ENCODE data around the gene GNL2. TPM values are rescaled to one million over a fixed set of nuclear protein-coding genes. Genes with fewer than 3 reads are reported as not detected.

GNL2 gene
- total RNA-seq = 79.1 and 111 TPM in 2 replicates

DNA sequence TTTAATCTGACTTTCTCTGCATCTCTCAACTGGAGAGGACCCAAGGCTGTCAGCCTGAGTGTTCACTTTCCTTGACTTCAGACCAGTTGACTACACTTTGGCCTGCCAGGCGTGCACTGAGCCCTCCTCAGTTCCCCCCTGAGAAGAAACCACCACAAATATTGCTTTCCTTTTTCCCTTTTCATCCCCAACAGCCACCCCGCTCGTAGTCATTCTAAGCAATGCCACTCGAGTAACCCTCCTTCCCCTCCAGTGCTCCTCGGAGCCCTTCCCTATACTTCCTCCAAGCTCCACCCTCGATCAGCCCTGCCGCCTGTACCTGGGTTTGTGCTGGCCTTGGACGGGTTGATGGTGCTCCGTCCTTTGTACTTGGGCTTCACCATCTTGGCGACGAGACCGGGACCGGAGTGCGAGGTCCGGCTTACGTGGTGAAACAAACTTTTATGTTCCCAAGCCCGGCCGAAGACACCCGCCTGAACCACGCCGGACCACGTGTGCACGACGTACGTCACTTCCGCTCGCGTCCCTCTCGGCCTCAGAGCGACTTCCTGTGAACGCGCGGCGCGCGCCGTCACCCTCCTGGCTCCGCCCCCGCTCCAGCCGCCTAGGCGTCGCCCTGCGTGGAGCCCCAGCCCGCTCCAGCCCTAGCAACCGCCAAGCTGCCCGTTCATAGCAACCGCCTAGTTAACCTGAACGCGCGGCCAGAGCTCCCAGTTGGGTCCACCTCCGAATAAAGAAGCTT lies at the start of gene GNL2:
Gene GNL2 (minus strand): TSS at position 498 of the 742 bp plus-strand sequence. CDS start 115 bp downstream, at position 383.

DNA sequence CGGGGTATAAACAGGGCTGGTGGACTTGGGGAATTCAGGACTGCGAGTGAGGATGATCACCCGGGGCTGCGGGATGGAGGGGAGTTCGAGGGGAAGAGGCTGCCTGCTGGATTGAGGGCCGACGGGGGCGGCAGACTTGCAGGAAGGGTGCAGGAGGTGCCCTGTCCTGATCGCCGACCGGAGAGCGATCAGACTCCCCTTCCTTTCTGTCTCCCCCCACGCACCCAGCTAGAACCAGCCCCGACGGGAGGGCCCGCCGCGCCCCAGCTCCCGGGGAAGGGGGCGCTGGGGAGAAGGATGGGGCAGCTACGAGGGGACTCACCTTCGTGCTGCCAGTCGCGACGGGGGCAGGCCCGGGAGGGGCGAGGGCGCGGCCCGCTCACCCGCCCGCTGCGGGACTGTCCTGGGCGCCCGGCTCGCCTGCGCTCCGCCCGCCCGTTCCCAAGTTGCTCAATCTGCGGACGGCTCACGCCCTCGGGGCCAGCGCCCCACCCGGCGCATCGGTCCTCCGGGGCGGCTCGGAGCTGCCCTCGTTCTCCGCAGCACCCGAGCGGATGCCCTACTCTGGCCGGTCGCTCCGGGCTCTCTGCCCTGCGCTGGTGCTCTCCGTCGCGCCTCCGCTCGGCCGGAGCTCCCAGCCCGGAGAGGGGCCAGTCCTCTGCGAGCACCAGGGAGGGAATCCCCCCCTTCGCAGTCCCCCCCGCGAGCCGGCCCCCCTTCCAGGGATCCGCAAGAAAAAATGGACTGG lies 38.7 kb upstream of the GNL2 start, which contains the start of gene RSPO1:
Gene RSPO1 (minus strand): TSS at position 649 of the 748 bp plus-strand sequence. CDS start 5,231 bp downstream, outside the sequence.

DNA sequence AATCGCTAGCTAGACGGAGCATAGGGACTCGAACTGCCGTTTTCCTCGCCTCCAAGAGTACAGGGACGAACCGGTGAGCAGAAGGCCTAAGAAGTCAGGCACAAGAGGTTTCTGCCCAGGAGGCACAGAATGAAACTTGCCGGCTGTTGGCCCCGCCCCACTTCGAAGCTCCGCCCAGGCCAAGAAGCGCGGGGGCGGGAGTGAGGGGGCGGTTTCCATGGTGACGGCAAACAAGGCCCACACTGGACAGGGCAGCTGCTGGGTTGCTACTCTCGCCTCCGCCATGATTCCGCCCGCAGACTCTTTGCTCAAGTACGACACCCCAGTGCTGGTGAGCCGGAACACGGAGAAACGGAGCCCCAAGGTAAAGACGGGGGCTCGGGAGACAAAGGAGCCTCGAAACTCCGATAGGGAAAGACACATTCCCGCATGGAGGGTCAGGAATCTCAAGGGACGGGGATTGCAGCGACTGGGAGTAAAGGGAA lies 39.0 kb downstream of the GNL2 start, which contains the start of gene DNALI1:
Gene DNALI1 (plus strand): TSS at position 229 of the 485 bp plus-strand sequence. CDS start 55 bp downstream, at position 284.

DNA sequence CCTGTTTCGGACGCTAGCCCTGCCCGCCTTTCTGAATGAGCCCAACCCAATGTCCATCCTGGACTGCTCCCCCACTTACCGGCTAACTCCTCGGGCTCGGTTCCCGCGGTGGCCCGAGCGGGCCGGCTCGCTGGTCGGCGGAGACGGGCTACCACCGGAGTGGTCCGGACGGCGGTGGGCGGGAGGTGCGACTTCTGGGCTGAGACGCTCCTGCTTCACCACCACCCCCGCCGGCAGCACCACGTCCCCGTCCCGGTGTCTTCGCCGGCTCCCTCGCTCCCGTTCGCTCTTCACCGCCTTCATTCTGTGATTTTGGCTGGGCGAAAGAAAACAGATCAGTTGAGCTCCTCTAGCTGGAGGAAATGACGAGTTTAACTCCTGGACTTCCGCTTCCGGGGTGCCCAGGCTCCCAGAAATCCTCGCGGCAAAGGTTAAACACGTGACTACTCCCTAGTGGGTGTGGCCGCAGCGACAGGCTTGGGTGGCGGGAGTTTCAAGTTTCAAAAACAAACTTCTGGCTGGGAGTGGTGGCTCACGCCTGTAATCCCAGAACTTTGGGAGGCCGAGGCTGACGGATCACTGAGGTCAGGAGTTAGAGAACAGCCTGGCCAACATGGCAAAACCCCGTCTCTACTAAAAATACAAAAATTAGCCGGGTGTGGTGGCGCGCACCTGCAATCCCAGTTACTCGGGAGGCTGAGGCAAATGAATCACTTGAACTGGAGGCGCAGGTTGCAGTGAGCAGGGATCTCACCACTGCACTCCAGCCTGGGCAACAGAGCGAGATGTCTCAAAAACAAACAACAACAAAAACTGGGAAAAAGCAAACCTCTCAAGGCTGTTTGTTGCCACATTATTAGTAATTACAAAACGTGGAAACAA lies 41.6 kb downstream of the GNL2 start, which contains the start of gene SNIP1:
Gene SNIP1 (minus strand): TSS at position 367 of the 882 bp plus-strand sequence. CDS start 64 bp downstream, at position 303.

Other genes starting within 250 kb of the GNL2 start
- gene ZC3H12A, start 121.4 kb downstream of the GNL2 start, total RNA-seq = 8.6 and 9.9 TPM in 2 replicates
- gene MEAF6, start 81.2 kb downstream of the GNL2 start, total RNA-seq = 50.1 and 54.7 TPM in 2 replicates
- 13.2 and 14.8 TPM in 2 replicates for gene SNIP1, start 41.6 kb downstream of the GNL2 start, total RNA-seq
- gene DNALI1, start 39.0 kb downstream of the GNL2 start, total RNA-seq = 4.4 and 8.7 TPM in 2 replicates
- 0.06 TPM in 1 of 2 replicates, not detected in the other for gene RSPO1, start 39.0 kb upstream of the GNL2 start, total RNA-seq
- 4.5 and 6.1 TPM in 2 replicates for gene CDCA8, start 96.6 kb upstream of the GNL2 start, total RNA-seq
- gene EPHA10, start 169.2 kb upstream of the GNL2 start, total RNA-seq = not detected in 2 replicates
- 0.99 and 2.2 TPM in 2 replicates for gene MANEAL, start 197.9 kb upstream of the GNL2 start, total RNA-seq
- 23.1 and 26.7 TPM in 2 replicates for gene C1orf122, start 211.9 kb upstream of the GNL2 start, total RNA-seq
- 10.3 and 12.4 TPM in 2 replicates for gene YRDC, start 212.3 kb upstream of the GNL2 start, total RNA-seq

Measured in aortic smooth muscle cell (primary cell).